ENCODE results near the gene DUSP14. TPM values are rescaled to one million over a fixed set of nuclear protein-coding genes. Genes with fewer than 3 reads are reported as not detected.
A peak's percentile ranks its signal among the peaks of the same experiment; 100 is the strongest.
"Not testable (repeated sequence)": the region's sequence is repeated elsewhere in the genome, so short reads cannot be mapped to it uniquely, and the experiment has no call there.

DUSP14 gene
- total RNA-seq, 3 donors from 2014 or later: 18.7 to 32.8 (median 24.6) TPM

DNA sequence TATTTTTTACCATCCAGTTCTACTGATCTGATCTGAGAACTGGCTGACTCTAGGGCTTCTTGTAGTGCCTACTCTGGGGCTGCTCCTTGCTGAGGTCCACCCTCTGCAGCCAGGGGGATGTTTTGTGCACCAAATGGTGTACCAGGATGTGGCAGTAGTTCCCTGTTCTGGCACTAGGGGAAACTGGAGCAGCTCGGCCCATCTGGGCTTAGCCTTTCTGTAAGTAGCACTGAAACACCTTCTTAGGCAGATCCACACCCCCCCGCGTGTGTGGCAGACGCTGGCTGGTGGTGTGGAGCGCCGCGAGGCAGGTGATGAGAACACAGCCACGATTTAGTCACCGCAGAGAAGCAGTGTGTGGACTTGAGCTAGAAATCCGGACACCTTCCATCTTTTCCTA lies 17.0 kb downstream of the DUSP14 start:
- TF ChIP-seq POLR2A (IDR thresholded peaks at IDR 0.05) (no peak), POLR2AphosphoS5 (IDR thresholded peaks at IDR 0.05) (no peak)
- TF ChIP-seq, protein P1, sequence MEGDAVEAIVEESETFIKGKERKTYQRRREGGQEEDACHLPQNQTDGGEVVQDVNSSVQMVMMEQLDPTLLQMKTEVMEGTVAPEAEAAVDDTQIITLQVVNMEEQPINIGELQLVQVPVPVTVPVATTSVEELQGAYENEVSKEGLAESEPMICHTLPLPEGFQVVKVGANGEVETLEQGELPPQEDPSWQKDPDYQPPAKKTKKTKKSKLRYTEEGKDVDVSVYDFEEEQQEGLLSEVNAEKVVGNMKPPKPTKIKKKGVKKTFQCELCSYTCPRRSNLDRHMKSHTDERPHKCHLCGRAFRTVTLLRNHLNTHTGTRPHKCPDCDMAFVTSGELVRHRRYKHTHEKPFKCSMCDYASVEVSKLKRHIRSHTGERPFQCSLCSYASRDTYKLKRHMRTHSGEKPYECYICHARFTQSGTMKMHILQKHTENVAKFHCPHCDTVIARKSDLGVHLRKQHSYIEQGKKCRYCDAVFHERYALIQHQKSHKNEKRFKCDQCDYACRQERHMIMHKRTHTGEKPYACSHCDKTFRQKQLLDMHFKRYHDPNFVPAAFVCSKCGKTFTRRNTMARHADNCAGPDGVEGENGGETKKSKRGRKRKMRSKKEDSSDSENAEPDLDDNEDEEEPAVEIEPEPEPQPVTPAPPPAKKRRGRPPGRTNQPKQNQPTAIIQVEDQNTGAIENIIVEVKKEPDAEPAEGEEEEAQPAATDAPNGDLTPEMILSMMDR (IDR thresholded peaks at IDR 0.05): peak in 1 of 3 donors; percentile 48
- H3K27me3 ChIP-seq: no peaks in the 10 kb centered on the region

DNA sequence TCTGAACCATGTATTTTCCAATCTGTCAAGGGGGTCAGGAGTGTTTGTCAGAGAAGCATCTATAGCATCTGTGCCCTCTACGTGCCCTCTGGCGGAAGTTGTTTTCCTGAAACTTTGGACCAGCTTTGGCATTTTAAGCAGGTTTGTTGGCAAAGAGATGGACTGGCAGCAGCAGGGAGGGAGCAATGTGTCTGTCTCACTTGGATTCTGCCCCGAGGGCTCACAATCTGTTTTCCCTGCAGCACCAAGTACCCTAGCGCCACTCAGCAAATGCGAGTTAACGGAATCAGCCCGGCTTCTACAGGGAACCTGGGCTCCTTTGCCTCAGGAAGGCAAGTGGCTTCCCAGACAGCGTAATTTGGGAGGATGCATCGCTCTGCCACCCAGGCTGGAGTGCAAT lies 17.4 kb downstream of the DUSP14 start:
- no peaks in the 10 kb centered on the region for H3K9me3 ChIP-seq
- no peak for TF ChIP-seq POLR2A (IDR thresholded peaks at IDR 0.05)
- TF ChIP-seq, protein P1 (IDR thresholded peaks at IDR 0.05): no peak
- H3K4me3 ChIP-seq: peak overlapping the region in 1 of 3 donors; percentile 15
- peaks cover 0 to 4% of the 10 kb centered on the region in 2 donors for H3K4me1 ChIP-seq
- no peaks in the 10 kb centered on the region for H3K27me3 ChIP-seq
- no peaks in the 10 kb centered on the region for H3K36me3 ChIP-seq
- intact Hi-C loops (cut with DNase I; ENCODE audit: low total_unique reads): no loop called here
- DNase-seq (ENCODE audit: low spot score in 2 of 2): no peak
- peak overlapping the region; percentile 23 to 42 for H3K27ac ChIP-seq

More for the DNA sequence above, 17.0 kb downstream of the DUSP14 start:
- intact Hi-C loops (cut with DNase I; ENCODE audit: low total_unique reads): no loop called here
- Histone ChIP-seq H3K9me3 (no peaks in the 10 kb centered on the region), H3K36me3 (no peaks in the 10 kb centered on the region), H3K4me1 (peaks cover 0 to 4% of the 10 kb centered on the region in 2 donors), H3K27ac (peak overlapping the region in 1 of 2 donors; percentile 23), H3K4me3 (peak overlapping the region in 1 of 3 donors; percentile 15)
- DNase-seq (ENCODE audit: low spot score in 2 of 2): no peak

DNA sequence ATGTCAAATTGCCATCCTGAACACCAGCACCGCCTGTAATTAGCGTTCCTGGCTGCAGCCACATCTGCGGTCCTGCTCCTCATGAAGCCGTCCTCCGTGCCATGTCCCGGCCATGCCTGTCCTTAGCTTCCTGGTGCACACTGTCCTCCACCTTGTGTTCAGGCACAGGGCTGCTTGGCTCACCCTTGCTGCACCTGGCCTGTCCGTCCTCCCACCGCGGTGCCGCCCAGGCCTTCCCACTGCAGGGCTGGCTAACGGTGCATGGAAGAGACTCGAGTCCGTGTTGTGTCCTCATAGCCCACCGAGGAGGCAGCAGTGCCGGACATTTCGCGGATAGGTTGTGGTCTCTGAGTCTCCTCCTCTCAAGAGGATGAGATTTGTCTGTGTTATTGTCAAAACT lies 20.4 kb downstream of the DUSP14 start:
- Histone ChIP-seq H3K27me3 (no peaks in the 10 kb centered on the region), H3K4me3 (no peak overlapping the region), H3K9me3 (no peaks in the 10 kb centered on the region), H3K27ac (no peak overlapping the region), H3K4me1 (peaks cover 0 to 4% of the 10 kb centered on the region in 2 donors), H3K36me3 (peaks cover 8% of the 10 kb centered on the region)
- TF ChIP-seq POLR2AphosphoS5 (IDR thresholded peaks at IDR 0.05) (no peak), POLR2A (IDR thresholded peaks at IDR 0.05) (no peak)
- TF ChIP-seq, protein P1 (IDR thresholded peaks at IDR 0.05): no peak
- DNase-seq (ENCODE audit: low spot score in 2 of 2): no peak
- intact Hi-C loops (cut with DNase I; ENCODE audit: low total_unique reads): loop anchor here (5.0 kb wide), 1 partner anchor 908 kb away; the partner anchor contains the start of gene MRM1

DNA sequence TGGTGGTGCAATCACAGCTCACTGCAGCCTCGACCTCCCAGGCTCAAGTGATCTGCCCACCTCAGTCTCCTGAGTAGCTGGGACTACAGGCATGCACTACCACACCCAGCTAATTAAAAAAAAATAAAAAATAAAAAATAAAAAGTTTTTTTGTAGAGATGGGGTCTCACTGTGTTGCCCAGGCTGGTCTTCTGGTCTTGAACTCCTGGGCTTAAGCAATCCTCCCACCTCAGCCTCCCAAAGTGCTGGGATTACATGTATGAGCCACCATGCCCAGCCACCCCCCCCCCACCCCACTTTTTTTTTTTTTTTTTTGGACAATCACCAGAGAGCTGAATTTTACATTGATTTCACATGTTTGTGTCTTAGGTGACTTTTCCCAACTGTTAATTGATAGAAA lies 22.0 kb downstream of the DUSP14 start:
- not testable (repeated sequence) for H3K4me1 ChIP-seq, H3K36me3 ChIP-seq
- intact Hi-C loops (cut with DNase I; ENCODE audit: low total_unique reads): loop anchor here (5.0 kb wide), 1 partner anchor 909 kb away; the partner anchor contains the start of gene MRM1

DNA sequence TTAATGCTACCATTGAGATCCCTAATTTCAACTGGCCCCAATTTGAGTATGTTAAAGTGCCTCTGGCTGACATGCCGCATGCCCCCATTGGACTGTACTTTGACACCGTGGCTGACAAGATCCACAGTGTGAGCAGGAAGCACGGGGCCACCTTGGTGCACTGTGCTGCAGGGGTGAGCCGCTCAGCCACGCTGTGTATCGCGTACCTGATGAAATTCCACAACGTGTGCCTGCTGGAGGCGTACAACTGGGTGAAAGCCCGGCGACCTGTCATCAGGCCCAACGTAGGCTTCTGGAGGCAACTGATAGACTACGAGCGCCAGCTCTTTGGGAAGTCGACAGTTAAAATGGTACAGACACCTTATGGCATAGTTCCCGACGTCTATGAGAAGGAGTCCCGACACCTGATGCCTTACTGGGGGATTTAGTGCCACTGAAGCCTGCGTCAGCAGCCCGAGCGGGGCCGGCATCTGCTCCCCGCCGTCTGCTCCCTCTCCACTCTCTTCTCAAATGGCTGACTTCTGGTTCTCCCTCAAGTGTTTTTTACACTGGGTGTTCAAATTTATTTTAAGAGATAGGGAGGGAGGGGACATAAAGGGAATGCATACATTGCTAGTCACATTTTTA lies 22.9 kb downstream of the DUSP14 start:
- no peak for DNase-seq (ENCODE audit: low spot score in 2 of 2)
- Histone ChIP-seq H3K9me3 (no peaks in the 10 kb centered on the region), H3K4me1 (no peaks in the 10 kb centered on the region), H3K27me3 (no peaks in the 10 kb centered on the region), H3K27ac (no peak overlapping the region), H3K36me3 (peaks cover 8% of the 10 kb centered on the region), H3K4me3 (no peak overlapping the region)
- no peak for TF ChIP-seq POLR2AphosphoS5 (IDR thresholded peaks at IDR 0.05)
- TF ChIP-seq, protein P1 (IDR thresholded peaks at IDR 0.05): no peak
- TF ChIP-seq POLR2A (IDR thresholded peaks at IDR 0.05): no peak
- intact Hi-C loops (cut with DNase I; ENCODE audit: low total_unique reads): loop anchor here (5.0 kb wide), 1 partner anchor 910 kb away; the partner anchor contains the start of gene MRM1

More for the DNA sequence above, 22.0 kb downstream of the DUSP14 start:
- not testable (repeated sequence) for DNase-seq (ENCODE audit: low spot score in 2 of 2); H3K27me3 ChIP-seq; H3K27ac ChIP-seq; H3K9me3 ChIP-seq; H3K4me3 ChIP-seq
